Measurements from ENCODE around the gene TP53.

Gene TP53

DNA sequence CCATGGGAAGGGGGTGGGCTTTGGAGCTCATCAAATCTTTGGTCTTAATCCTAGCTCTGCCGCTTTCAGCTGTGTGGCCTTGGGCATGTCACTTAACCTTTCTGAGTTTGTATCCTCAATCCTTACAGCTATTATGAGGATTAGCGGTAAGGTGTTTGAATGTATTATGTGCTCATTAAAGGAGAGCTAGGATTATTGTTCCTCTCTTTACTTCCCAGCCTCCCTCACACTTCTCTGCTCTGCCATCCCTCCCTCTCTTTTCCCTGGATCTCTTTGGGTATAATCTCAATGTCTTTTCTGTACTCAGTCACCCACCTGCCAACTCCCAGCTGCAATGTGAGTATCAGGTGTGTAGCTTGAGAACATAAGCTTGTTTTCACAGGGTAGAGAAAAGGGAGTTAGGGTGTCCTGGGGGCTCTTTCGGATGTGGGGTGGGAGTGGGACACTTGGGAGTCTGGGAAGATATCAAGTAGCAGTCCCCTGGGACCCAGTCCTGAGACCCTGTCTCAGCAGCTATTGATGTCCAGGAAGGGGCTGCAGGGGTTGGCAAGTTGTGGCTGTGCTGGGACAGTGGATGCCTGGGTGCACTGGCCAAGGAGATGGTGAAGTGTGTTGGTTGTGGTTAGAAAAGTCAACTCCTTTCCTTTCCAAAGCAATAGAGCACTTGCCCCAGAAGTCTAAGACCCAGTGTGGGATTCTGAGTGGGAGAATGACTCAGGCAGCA lies 19.5 kb upstream of the TP53 start:
- no peak for DNase-seq

DNA sequence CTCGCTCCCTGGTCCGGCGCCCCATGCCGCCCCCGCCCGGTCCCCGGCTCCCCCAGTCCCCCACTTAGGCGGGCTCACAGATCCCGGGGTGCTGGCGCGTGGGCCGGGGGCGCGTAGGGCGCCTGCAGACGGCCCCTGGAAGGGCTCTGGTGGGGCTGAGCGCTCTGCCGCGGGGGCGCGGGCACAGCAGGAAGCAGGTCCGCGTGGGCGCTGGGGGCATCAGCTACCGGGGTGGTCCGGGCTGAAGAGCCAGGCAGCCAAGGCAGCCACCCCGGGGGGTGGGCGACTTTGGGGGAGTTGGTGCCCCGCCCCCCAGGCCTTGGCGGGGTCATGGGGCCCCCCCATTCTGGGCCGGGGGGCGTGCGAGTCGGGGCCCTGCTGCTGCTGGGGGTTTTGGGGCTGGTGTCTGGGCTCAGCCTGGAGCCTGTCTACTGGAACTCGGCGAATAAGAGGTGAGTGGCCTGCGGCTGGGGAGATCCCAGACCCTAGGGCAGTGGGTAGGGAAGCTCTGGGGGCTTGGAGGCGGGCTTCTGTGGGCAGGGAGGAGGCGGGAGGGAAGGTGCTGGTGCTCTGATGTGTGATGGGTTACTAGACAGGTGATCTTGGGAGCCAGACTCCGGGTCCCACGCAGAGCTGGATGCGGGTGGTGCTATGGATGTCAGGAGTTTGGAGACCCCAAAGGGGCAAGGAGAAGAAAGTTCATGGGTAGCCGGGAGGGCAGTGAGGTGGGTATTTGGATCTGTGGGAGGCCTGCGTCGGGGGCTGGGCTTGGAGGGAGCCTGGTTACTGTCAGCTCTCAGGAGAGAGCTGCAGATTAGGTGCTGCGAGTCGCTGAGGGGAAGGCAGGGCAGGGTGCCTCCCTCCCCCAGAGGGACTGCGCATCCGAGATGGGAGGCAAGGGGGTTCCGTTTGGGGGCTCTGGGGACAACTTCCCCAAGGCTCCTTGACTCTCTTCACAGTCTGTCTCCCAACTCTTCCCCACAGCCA lies 18.3 kb upstream of the TP53 start:
- DNase-seq, result no peak

DNA sequence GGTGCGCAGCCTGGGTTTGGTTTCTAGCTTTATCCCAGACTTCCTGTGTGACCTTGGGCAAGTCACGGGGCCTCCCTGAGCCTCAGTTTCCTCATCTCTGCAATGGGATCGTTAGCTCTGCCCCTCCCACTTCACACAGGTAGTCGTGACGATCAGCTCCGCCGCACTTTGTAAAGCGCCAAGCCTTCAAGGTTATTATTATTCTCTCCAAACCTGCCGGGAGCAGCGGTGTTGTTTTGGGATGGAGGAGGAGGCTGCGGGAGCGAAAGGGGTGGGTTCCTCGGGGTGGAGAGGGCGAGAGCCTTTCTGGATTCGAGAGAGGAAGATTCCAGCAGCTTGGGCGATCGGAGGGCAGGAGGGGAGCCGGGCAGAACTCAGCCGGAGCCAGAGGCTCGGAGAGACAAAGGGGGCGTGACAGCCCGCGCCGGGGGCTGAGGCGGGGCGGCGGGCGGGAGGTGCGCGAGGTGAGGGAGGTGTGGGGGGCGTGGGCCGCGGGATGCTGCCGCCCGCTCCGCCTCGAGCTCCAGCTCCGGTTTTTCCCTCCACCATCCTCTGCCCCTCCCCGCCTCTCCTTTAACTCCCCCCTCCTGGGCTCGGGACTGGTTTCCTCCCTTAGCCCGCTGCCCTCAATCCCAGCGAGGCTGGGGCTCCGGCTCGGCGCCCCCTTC lies 17.4 kb upstream of the TP53 start, which contains the start of gene EFNB3:
Gene EFNB3, plus strand, starts transcription at position 602 of the 668 bp plus-strand sequence. CDS start 397 bp downstream, outside the sequence.
- peak; percentile 65 for DNase-seq

DNA sequence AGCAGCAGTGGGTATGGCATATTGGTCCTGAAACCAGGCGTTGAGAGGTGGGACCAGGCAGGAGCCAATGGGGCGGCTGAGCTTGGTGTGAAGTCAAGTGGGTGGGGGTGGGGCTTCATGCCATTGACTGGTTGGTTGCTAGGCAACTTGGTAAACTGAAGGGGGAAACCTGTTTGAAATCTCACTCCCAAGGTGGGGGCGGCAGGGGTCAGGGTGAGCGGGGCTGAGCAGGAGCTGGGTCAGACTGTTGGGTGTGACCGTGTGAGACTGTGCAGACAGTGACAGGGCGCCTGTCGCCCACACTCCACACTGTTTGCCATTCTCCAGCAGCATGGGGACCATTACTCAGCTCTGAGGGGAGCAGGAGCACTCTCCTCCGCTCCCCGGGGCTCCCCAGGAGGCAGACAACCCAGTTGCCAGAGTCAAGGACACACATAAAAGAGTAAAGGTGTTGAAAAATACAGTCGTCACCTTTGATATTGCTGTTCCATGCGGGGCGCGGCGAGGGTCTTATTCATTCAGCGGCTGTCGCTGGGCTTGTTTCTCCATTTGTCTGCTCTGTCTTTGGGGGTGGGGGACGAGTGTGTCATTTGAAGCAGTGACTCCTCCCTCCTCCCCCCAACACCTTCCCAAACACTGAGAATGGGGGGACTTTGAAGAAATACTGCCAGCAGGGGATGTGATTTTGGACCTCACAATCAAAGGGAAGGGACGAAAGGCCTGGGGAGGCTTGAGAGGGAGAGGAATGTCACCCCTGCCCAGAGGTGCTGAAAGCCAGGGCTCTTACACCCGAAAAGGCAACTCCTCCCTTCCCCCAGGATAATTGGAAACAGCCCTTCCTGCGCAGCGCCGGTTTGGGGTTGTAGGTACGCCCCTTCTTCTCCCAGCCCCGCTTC lies 16.5 kb upstream of the TP53 start:
- peak; percentile 55 for DNase-seq

DNA sequence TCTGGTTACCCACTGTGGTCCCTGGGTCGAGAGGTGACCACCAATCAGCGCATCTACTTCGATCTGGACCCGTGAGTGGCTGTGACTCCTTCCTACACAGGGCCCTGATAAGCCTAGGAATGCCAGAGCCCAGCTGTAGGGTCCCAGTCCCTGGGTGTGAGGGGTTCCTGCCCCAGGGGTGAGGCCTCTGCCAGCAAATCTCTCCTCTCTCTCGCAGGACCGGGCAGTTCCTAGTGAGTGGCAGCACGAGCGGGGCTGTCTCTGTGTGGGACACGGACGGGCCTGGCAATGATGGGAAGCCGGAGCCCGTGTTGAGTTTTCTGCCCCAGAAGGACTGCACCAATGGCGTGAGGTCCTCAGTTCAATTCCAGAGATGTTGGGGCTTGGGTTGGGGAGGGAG lies 15.5 kb upstream of the TP53 start:
- no peak for DNase-seq

DNA sequence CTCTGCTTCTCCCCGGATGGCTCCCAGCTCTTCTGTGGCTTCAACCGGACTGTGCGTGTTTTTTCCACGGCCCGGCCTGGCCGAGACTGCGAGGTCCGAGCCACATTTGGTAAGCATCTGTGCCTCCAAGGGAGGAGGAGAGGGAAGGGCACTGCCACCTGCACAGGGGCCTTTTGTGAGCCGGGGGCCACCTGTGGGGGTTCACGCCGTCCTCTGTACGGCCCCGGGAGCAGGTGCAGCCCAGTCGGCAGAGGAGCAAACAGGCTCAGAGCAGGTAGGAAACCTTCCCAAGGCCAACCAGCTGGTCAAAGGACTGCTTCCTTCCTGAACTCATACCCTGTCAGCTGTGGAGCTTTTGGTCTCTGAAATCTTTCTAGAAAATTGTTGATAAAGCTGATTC lies 14.4 kb upstream of the TP53 start:
- no peak for DNase-seq

DNA sequence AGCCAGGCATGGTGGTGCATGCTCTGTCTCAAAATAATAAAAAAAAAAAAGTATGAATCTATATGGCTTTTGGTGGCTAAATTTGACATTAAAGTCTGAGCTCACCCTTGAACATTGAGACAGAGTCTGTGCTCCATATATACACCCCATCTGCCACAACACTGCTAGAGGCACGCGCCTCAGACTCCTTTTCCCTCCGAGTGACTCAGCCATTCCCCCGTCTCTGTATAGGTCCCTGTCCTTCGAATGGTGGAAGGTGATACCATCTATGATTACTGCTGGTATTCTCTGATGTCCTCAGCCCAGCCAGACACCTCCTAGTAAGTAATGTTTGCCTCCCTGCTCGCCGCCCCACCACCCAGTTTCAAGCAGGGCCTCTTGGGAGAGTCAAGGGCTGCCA lies 13.2 kb upstream of the TP53 start:
- DNase-seq, result no peak

DNA sequence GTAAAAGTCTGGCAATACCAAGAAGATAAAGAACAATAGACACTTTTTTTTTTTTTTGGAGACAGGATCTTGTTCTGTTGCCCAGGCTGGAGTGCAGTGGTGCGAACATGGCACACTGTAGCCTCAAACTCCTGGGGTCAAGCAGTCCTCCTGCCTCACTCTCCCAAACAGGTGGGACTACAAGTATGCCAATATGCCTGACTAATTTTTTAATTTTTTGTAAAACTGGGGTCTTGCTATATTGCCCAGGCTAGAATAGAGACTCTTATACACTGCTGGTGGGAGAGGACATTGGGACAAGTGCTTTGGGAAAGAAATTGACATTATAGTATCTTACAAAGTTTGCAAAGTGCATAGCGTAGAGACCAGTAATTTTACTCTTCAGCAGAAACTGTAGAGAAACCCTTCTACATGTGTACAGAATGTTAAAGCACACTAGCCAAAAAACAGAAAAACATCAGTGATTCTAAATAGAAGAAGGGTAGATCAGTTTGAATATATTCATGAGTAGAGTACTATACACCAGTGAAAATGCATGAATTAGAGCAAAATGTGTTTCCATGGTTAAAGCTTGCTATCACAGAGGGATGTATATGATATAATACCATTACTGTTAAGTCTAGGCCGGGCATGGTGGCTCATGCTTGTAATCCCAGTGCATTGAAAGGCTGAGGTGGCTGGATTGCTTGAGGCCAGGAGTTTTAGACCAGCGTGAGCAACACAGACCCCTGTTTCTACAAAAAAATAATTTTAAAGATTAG lies 10.7 kb upstream of the TP53 start:
- DNase-seq, result no peak

DNA sequence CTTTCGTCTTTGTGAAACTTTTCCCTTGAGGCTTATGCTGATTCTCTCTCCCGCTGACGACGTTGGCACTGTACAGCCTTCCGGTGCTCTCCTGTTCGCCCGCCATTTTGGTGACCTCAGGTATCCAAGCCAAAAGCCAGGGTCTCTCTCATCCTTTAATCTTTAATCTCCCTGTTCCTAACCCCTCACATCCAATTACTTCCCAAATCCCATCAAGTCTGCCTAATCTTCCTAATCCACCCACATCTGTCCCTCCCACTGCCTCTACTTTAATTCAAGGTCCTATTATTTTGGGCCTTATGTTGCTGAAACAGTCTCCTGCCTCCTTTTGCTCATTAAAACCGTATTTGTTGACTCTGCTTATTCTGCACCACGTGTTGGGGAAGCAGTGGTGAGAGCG lies 8.3 kb upstream of the TP53 start:
- DNase-seq, result no peak

DNA sequence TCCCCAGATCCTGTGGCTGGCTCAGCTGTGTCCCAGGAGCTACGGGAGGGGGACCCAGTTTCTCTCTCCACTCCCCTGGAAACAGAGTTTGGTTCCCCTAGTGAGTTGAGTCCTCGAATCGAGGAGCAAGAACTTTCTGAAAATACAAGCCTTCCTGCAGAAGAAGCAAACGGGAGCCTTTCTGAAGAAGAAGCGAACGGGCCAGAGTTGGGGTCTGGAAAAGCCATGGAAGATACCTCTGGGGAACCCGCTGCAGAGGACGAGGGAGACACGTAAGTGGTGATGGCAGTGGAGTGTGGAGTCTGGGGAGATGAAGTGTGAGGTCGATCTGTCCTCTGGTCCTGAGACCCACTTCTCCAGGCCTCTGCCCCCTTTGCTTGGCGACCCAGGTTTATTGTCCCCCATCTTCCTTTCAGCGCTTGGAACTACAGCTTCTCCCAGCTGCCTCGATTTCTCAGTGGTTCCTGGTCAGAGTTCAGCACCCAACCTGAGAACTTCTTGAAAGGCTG lies 1.6 kb upstream of the TP53 start:
- no peak for DNase-seq

DNA sequence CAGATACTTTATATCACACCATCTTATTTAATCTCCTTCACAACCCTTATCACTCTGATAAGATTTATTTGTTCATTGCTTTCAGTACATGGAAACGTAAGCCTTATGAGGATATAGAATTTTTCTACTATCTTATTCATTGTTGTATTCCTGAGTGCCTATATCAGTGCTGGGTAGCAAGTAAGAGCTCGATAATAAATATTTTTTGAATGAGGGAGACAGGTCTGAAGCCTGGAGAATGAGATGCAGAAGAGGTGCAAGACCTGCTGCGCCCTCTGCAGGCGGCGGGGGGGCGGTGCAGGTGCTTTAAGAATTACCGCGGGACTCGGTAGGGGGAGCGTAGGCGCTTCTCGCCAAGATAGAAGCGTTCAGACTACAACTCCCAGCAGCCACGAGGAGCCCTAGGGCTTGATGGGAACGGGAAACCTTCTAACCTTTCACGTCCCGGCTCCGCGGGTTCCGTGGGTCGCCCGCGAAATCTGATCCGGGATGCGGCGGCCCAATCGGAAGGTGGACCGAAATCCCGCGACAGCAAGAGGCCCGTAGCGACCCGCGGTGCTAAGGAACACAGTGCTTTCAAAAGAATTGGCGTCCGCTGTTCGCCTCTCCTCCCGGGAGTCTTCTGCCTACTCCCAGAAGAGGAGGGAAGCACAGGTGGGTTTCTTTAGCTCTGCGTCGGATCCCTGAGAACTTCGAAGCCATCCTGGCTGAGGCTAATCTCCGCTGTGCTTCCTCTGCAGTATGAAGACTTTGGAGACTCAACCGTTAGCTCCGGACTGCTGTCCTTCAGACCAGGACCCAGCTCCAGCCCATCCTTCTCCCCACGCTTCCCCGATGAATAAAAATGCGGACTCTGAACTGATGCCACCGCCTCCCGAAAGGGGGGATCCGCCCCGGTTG lies 868 bp upstream of the TP53 start, which contains the start of gene WRAP53:
Gene WRAP53, plus strand, starts transcription at position 570 of the 900 bp plus-strand sequence. Its CDS starts 172 bp downstream, at position 742.
- DNase-seq, result peak; percentile 99

DNA sequence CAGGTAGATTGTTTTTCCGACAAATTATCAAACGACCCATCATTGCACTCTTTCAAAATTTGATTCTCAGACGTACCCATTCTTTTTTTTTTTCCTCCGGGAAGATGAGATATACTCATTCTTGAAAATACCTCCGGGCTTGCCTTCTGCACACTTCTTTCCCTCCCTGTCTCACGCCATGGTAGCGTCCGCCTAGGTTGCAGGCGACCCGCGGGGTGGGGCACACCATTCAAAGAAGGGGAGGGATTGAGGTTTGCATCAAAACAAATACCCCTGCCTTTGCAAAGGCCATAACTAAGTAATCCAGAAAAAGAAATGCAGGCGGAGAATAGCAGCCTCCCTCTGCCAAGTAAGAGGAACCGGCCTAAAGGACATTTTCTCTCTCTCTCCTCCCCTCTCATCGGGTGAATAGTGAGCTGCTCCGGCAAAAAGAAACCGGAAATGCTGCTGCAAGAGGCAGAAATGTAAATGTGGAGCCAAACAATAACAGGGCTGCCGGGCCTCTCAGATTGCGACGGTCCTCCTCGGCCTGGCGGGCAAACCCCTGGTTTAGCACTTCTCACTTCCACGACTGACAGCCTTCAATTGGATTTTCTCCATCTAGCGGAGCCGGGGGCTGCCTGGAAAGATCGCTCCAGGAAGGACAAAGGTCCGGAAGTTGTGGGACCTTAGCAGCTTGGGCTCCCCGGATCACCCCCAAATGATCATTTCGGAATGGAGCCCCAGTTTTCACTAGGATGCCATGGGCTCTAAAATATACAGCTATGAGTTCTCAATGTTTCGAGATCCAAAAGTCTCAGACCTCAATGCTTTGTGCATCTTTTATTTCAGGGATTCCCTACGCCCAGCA lies 843 bp downstream of the TP53 start:
- peak; percentile 95 for DNase-seq

DNA sequence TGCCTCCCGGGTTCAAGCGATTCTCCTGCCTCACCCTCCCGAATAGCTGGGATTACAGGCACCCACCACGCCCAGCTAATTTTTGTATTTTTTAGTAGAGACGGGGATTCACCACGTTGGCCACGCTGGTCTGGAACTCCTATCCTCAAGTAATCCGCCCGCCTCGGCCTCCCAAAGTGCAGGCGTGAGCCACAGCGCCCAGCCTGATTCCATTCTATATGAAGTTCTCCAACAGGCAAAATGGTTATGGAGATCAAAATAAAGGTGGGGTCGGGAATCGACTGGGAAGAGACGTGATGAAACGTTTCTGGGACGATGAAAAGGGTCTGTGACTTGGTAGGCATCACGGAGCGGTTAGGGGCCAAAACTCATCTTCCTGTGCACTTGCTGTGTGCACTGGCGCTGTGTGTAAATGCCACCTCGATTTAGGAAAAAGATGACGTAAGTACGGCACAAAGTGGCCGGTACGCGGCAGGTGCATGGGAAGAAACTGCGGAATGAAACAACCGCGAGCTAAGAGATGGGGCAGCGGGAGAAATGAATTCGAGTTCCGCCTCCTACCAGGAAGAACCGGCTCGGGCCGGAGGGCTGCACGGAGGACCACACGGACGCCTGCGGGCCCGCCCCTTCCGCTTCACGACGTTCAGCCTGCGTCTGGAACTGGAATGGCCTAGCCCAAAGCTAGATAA lies 1.6 kb downstream of the TP53 start:
- peak; percentile 95 for DNase-seq

DNA sequence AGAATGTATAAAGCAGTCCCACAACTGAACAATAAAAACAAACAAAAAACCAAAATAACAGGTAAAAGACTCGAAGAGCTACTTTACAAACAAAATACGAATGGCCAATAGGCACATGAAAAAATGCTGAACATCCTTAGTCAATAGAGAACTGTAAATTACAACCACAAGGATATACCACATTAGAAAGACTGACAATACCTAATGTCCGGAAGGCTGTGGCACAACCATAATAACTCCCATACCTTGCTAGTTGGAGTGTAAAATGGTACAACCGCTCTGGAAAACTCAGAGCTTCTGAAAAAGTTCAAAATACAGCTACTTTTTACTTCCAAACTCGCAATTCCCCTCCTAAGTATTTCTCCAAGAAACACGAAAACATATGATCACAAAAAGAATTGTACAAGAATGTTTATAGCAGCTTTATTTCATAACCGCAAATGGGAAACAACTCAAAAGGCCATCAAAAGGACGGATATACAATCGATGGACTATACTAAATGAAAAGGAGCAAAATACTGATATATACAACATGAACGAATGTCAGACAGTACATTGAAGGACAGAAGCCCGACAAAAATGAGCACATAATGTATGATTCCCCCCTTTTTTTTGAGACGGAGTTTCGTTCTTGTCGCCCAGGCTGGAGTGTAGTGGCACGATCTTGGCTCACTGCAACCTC lies 2.3 kb downstream of the TP53 start:
- no peak for DNase-seq

DNA sequence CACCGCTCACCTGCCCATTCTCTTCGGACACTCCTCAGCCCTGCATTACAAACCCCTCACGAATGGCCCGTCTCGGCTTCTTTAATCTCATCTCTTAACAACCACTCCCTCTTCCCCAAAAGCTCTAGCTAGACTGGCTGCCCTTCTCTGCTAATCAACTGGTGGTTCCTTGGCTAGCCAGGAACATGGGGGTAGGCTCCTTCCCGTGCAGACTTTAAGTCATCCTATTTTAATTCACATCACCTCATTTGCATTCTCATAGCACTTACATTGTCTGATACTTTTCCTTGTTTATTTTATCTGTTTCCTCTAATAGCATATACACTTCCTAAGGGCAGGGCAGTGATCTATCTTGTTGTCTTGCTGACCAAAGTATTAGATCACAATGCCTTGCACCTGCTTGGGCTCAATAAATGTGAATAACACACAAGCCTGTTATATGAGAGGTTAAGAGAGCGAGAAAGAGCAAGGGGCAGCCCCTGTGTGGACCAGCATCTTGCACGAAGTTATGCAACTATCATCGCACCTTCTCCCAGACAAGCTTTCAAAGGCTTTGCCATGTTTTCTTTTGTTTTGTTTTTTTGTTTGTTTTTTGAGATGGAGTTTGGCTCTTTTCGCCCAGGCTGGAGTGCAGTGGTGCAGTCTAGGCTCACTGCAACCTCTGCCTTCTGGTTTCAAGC lies 9.8 kb downstream of the TP53 start:
- no peak for DNase-seq

DNA sequence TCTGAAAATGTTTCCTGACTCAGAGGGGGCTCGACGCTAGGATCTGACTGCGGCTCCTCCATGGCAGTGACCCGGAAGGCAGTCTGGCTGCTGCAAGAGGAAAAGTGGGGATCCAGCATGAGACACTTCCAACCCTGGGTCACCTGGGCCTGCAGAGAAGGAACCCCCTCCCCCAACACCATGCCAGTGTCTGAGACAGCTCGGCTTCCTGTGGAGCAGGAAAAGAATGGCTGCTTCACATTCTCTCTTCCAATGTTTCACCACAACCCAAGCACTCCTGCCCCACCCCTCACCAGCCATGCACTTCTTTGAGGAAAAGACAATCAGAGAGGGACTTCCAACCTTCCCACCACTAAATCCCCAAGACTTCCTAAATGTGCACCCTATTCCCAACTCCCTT lies 10.8 kb downstream of the TP53 start:
- DNase-seq, result no peak

DNA sequence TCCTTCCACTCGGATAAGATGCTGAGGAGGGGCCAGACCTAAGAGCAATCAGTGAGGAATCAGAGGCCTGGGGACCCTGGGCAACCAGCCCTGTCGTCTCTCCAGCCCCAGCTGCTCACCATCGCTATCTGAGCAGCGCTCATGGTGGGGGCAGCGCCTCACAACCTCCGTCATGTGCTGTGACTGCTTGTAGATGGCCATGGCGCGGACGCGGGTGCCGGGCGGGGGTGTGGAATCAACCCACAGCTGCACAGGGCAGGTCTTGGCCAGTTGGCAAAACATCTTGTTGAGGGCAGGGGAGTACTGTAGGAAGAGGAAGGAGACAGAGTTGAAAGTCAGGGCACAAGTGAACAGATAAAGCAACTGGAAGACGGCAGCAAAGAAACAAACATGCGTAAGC lies 12.4 kb downstream of the TP53 start:
- no peak for DNase-seq
